Left lung (tissue), 10 donors: ENCODE data around the gene HNMT. TPM values are rescaled to one million over a fixed set of nuclear protein-coding genes. Genes with fewer than 3 reads are reported as not detected.
A peak's percentile ranks its signal among the peaks of the same experiment; 100 is the strongest.

Source experiments
- ATAC-seq: fragments of 200-7000 bp; cut with Tn5 transposase; one replicate; pipeline ENCODE4 v1.9.1; 2020; ENCODE audit warnings: moderate library complexity
- DNase-seq, 4 donors: peaks; one replicate each; pipeline ENCODE4 v3.0.0-alpha.2; 2013 to 2020
- H3K27ac ChIP-seq, 2 donors: fragments of 200-600 bp; sonication (generic) in 1 of 2; one replicate each; pipeline versions ENCODE4 v1.5.0 to v1.8.0; 2020 to 2021
- H3K27me3 ChIP-seq, 2 donors: fragments of 200-600 bp; sonication (generic) in 1 of 2; one replicate each; pipeline versions ENCODE4 v1.5.0 to v1.8.0; 2020 to 2021
- H3K36me3 ChIP-seq, 2 donors: fragments of 200-600 bp; sonication (generic) in 1 of 2; one replicate each; pipeline versions ENCODE4 v1.5.0 to v1.8.0; 2020 to 2021
- H3K4me1 ChIP-seq, 2 donors: fragments of 200-600 bp; one replicate each; pipeline ENCODE4 v1.8.0; 2021
- H3K4me3 ChIP-seq, 2 donors: fragments of 200-600 bp; sonication (generic) in 1 of 2; one replicate each; pipeline versions ENCODE4 v1.5.0 to v1.8.0; 2020 to 2021; ENCODE audit warnings: mild to moderate bottlenecking in 1 of 2
- H3K9me3 ChIP-seq, 2 donors: fragments of 200-600 bp; sonication (generic) in 1 of 2; one replicate each; pipeline versions ENCODE4 v1.5.0 to v1.8.0; 2020 to 2021
- CTCF ChIP-seq, 2 donors: fragments of 200-600 bp; sonication (generic) in 1 of 2; IDR thresholded peaks; one replicate each; pipeline versions ENCODE4 v1.5.0 to v1.8.0; 2021; ENCODE audit warnings: antibody characterized with exemption in 2 of 2
- intact Hi-C, 2 donors: fragments of 100-400 bp; cut with DNase I; formaldehyde crosslinking; loops; one replicate each; pipeline versions ENCODE4 v1.11.2 to v1.14.2; 2022
- polyA plus RNA-seq, 6 donors: library from polyadenylated mRNA; unstranded; fragments of 120-200 nt; gene quantifications; one replicate each; pipeline ENCODE4 v1.2.1, GENCODE V29; 2013; ENCODE audit not compliant: insufficient read length in 6 of 6
- total RNA-seq, 2 donors: library from RNA; stranded (reverse); fragmentation: NEBNext Ultra II Directional; extraction: Animal tissue kit (Norgen Biotek cat#: 25700); gene quantifications; one replicate each; pipeline ENCODE4 v1.2.1, GENCODE V29; 2021
- donor health status: DM: no; HTN: yes; CAD: no.
- donor health status: DM: no; HTN: no; CAD: no.

HNMT gene
- total and polyA plus RNA-seq, 8 donors: 53.0 to 98.9 (median 82.8) TPM

GRCh38 chr2:137977790-137978189, 13.5 kb downstream of the HNMT start:
- Histone ChIP-seq H3K36me3 (peaks cover 0 to 8% of the 10 kb centered on the region in 2 donors), H3K27ac (no peak overlapping the region), H3K4me1 (peaks cover 0 to 11% of the 10 kb centered on the region in 2 donors), H3K9me3 (no peaks in the 10 kb centered on the region), H3K4me3 (no peak overlapping the region), H3K27me3 (no peaks in the 10 kb centered on the region)
- intact Hi-C loops: no loop called here
- DNase-seq (peak in 1 of 4 donors; percentile 22), ATAC-seq (no peak)
- TF ChIP-seq CTCF (IDR thresholded peaks at IDR 0.05): no peak

- H3K4me3 ChIP-seq: no peak overlapping the region
- DNase-seq: no peak
- no peak for TF ChIP-seq CTCF (IDR thresholded peaks at IDR 0.05)
- H3K9me3 ChIP-seq: no peaks in the 10 kb centered on the region
- H3K36me3 ChIP-seq: peaks cover 0 to 8% of the 10 kb centered on the region in 2 donors
- intact Hi-C loops: no loop called here
- peak overlapping the region in 1 of 2 donors; percentile 6 for H3K27ac ChIP-seq
- H3K27me3 ChIP-seq: no peaks in the 10 kb centered on the region
- no peak for ATAC-seq
- H3K4me1 ChIP-seq: peaks cover 0 to 11% of the 10 kb centered on the region in 2 donors
These were observed 16.2 kb downstream of the HNMT start for GRCh38 chr2:137980459-137980858.

GRCh38 chr2:137981112-137981656, 16.9 kb downstream of the HNMT start:
- Histone ChIP-seq H3K4me3 (no peak overlapping the region), H3K36me3 (peaks cover 0 to 8% of the 10 kb centered on the region in 2 donors), H3K4me1 (peaks cover 0 to 11% of the 10 kb centered on the region in 2 donors), H3K27ac (no peak overlapping the region), H3K9me3 (no peaks in the 10 kb centered on the region), H3K27me3 (no peaks in the 10 kb centered on the region)
- intact Hi-C loops: no loop called here
- no peak for DNase-seq
- no peak for TF ChIP-seq CTCF (IDR thresholded peaks at IDR 0.05)
- ATAC-seq: no peak

- no peak for ATAC-seq
- Histone ChIP-seq H3K4me1 (peaks cover 0 to 11% of the 10 kb centered on the region in 2 donors), H3K36me3 (peaks cover 0 to 9% of the 10 kb centered on the region in 2 donors), H3K27me3 (no peaks in the 10 kb centered on the region), H3K9me3 (no peaks in the 10 kb centered on the region), H3K4me3 (no peak overlapping the region), H3K27ac (no peak overlapping the region)
- intact Hi-C loops: no loop called here
- DNase-seq: no peak
- no peak for TF ChIP-seq CTCF (IDR thresholded peaks at IDR 0.05)
These were observed 19.3 kb downstream of the HNMT start for GRCh38 chr2:137983581-137983980.

GRCh38 chr2:137986268-137986667, 22.0 kb downstream of the HNMT start:
- DNase-seq (no peak), ATAC-seq (no peak)
- Histone ChIP-seq H3K36me3 (peaks cover 0 to 29% of the 10 kb centered on the region in 2 donors), H3K27ac (no peak overlapping the region), H3K4me3 (no peak overlapping the region), H3K9me3 (peaks cover 0 to 8% of the 10 kb centered on the region in 2 donors), H3K27me3 (no peaks in the 10 kb centered on the region), H3K4me1 (no peaks in the 10 kb centered on the region)
- intact Hi-C loops: no loop called here
- TF ChIP-seq CTCF (IDR thresholded peaks at IDR 0.05): no peak
